Measurements from ENCODE around the gene DGKG. TPM values are rescaled to one million over a fixed set of nuclear protein-coding genes. Genes with fewer than 3 reads are reported as not detected.

DGKG gene
- total RNA-seq, 2 experiments from 2014 or later = not detected

DNA sequence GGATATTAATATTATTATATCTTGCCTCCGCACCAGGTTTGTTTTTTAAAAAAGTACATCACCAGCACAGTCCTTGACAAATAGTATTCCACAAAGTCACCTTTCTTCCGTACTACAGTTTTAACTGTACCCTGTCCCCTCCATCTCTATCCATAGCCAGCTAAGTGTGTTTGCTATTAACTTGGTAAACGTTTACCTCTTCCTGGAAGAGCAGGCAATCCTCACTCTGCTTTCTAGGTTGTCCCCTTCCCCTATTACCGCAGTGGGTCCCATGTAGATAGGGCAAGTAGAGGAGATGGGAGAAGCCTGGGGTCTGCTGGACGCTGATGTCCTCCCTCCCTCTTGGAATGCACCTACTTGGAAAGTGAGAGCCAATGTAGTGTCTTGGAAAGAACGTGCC, 169.2 kb downstream of the DGKG start:
- Histone ChIP-seq H3K4me3 (ENCODE audit: low read length) (no peak overlapping the region), H3K9me3 (ENCODE audit: control insufficient read depth in 1 of 2, insufficient read depth in 1 of 2, low read length in 2 of 2) (peaks cover 0 to 10% of the 10 kb centered on the region in 2 experiments), H3K27ac (ENCODE audit: low read depth in 1 of 2, low read length in 2 of 2) (no peak overlapping the region), H3K4me1 (ENCODE audit: insufficient read depth, low read length) (peaks cover 9% of the 10 kb centered on the region), H3K27me3 (ENCODE audit: control insufficient read depth in 1 of 2, insufficient read depth in 2 of 2, low read length in 2 of 2) (peaks cover 33% of the 10 kb centered on the region in 2 experiments), H3K36me3 (ENCODE audit: insufficient read depth, low read length) (no peaks in the 10 kb centered on the region)
- ATAC-seq (ENCODE audit: poor library complexity) (no peak), DNase-seq (no peak)
- Mint-ChIP-seq H3K9me3 (no peaks in the 10 kb centered on the region), H3K4me3 (no peak overlapping the region), H3K27ac (no peak overlapping the region), H3K36me3 (ENCODE audit: low read depth) (no peaks in the 10 kb centered on the region), H3K4me1 (ENCODE audit: low read depth) (peaks cover 6% of the 10 kb centered on the region), H3K27me3 (peaks cover 37% of the 10 kb centered on the region)
- CTCF ChIA-PET = no interaction called here
- intact Hi-C loops (cut with DNase I, micrococcal nuclease) = no loop called here
- POLR2A ChIA-PET = no interaction called here
- TF ChIP-seq CTCF (IDR thresholded peaks at IDR 0.05) = no peak

- H3K9me3 Mint-ChIP-seq = no peaks in the 10 kb centered on the region
- peaks cover 16% of the 10 kb centered on the region for H3K4me1 Mint-ChIP-seq (ENCODE audit: low read depth)
- peaks cover 0 to 10% of the 10 kb centered on the region in 2 experiments for H3K9me3 ChIP-seq (ENCODE audit: control insufficient read depth in 1 of 2, insufficient read depth in 1 of 2, low read length in 2 of 2)
- no peak for TF ChIP-seq CTCF (IDR thresholded peaks at IDR 0.05)
- no peak for DNase-seq
- ChIA-PET CTCF (no interaction called here), POLR2A (no interaction called here)
- no peak overlapping the region for H3K4me3 ChIP-seq (ENCODE audit: low read length)
- H3K4me1 ChIP-seq (ENCODE audit: insufficient read depth, low read length) = peaks cover 22% of the 10 kb centered on the region
- peaks cover 22 to 25% of the 10 kb centered on the region in 2 experiments for H3K27me3 ChIP-seq (ENCODE audit: control insufficient read depth in 1 of 2, insufficient read depth in 2 of 2, low read length in 2 of 2)
- H3K36me3 ChIP-seq (ENCODE audit: insufficient read depth, low read length) = no peaks in the 10 kb centered on the region
- no peak for ATAC-seq (ENCODE audit: poor library complexity)
- H3K4me3 Mint-ChIP-seq = no peak overlapping the region
- H3K27me3 Mint-ChIP-seq = peaks cover 24% of the 10 kb centered on the region
- intact Hi-C loops (cut with DNase I, micrococcal nuclease) = no loop called here
- no peak overlapping the region for H3K27ac ChIP-seq (ENCODE audit: low read depth in 1 of 2, low read length in 2 of 2)
- H3K36me3 Mint-ChIP-seq (ENCODE audit: low read depth) = no peaks in the 10 kb centered on the region
- no peak overlapping the region for H3K27ac Mint-ChIP-seq
Observed at GRCh38 chr3:186189492-186189891, 172.5 kb downstream of the DGKG start.

- DNase-seq (no peak), ATAC-seq (ENCODE audit: poor library complexity) (no peak)
- Histone ChIP-seq H3K9me3 (ENCODE audit: control insufficient read depth in 1 of 2, insufficient read depth in 1 of 2, low read length in 2 of 2) (no peaks in the 10 kb centered on the region), H3K36me3 (ENCODE audit: insufficient read depth, low read length) (no peaks in the 10 kb centered on the region), H3K27me3 (ENCODE audit: control insufficient read depth in 1 of 2, insufficient read depth in 2 of 2, low read length in 2 of 2) (peaks cover 4 to 7% of the 10 kb centered on the region in 2 experiments), H3K4me1 (ENCODE audit: insufficient read depth, low read length) (peaks cover 15% of the 10 kb centered on the region), H3K27ac (ENCODE audit: low read depth in 1 of 2, low read length in 2 of 2) (no peak overlapping the region), H3K4me3 (ENCODE audit: low read length) (no peak overlapping the region)
- Mint-ChIP-seq H3K9me3 (no peaks in the 10 kb centered on the region), H3K27ac (no peak overlapping the region), H3K36me3 (ENCODE audit: low read depth) (no peaks in the 10 kb centered on the region), H3K27me3 (peaks cover 12% of the 10 kb centered on the region), H3K4me3 (no peak overlapping the region), H3K4me1 (ENCODE audit: low read depth) (peaks cover 12% of the 10 kb centered on the region)
- intact Hi-C loops (cut with DNase I, micrococcal nuclease) = no loop called here
- CTCF ChIA-PET = no interaction called here
- POLR2A ChIA-PET = no interaction called here
- no peak for TF ChIP-seq CTCF (IDR thresholded peaks at IDR 0.05)
Observed at GRCh38 chr3:186187401-186188275, 174.4 kb downstream of the DGKG start.
